Ishikawa (cell line): ENCODE data around the gene CDC45.

Source experiments
- FOXM1 ChIP-seq: IDR thresholded peaks from 2 replicates; pipeline ENCODE4 v1.6.1; 2012; ENCODE audit warnings: low read depth, borderline replicate concordance
- MAX ChIP-seq: IDR thresholded peaks from 2 replicates; pipeline ENCODE4 v1.6.1; 2012
- RAD21 ChIP-seq: IDR thresholded peaks from 2 replicates; pipeline ENCODE4 v1.6.1; 2012; ENCODE audit warnings: low read depth

- TF ChIP-seq MAX (peak; percentile 35; the same call in 1 of the 2 replicates), FOXM1 (no peak), RAD21 (no peak)
Measured at GRCh38 chr22:19447330-19448075, 32.2 kb upstream of the CDC45 start, which contains the start of gene C22orf39.
